HEK293 (cell line): ENCODE results near the gene NUP210.

ENCODE experiments used
- CTCF ChIA-PET: fragments of 350-600 bp; formaldehyde crosslinking; extraction: SDS; loops from one replicate; lab custom pipeline; 2021; ENCODE audit warnings: antibody characterized with exemption; lab: Yijun Ruan, JAX
- POLR2A ChIA-PET: fragments of 300-600 bp; formaldehyde crosslinking; extraction: SDS; loops from one replicate; lab custom pipeline; 2020; ENCODE audit warnings: antibody characterized with exemption, inconsistent platforms; lab: Yijun Ruan, JAX
- H3K27ac ChIP-seq: fragments of 200-500 bp; sonication (Bioruptor generic); 2 replicates; pipeline ENCODE4 v1.5.1; 2014; ENCODE audit warnings: low read depth, low read length, control low read depth, inconsistent platforms; ENCODE audit errors: extremely low read depth
- H3K36me3 ChIP-seq, 2 experiments: fragments of 200-500 bp in 1 of 2; sonication (Bioruptor generic) in 1 of 2; 1 replicate in 1 of 2; 2 replicates in 1 of 2; pipeline ENCODE4 v1.5.1; 2014 to 2017; ENCODE audit warnings: inconsistent platforms in 2 of 2, low read length in 2 of 2; ENCODE audit not compliant: control insufficient read depth in 2 of 2, insufficient read depth in 1 of 2
- H3K4me1 ChIP-seq: fragments of 200-500 bp; sonication (Bioruptor generic); 2 replicates; pipeline ENCODE4 v1.5.1; 2014; ENCODE audit warnings: mild to moderate bottlenecking, low read length, inconsistent platforms; ENCODE audit not compliant: control insufficient read depth, insufficient read depth
- H3K4me3 ChIP-seq: 2 replicates; pipeline ENCODE4 v1.5.1; 2011; ENCODE audit warnings: low read depth, mild to moderate bottlenecking, control low read depth, low read length, moderate library complexity
- H3K9me3 ChIP-seq: fragments of 200-500 bp; sonication (Bioruptor generic); 2 replicates; pipeline ENCODE4 v1.5.1; 2014; ENCODE audit warnings: low read depth, low read length, inconsistent platforms; ENCODE audit not compliant: control insufficient read depth, insufficient read depth
- GLIS1 ChIP-seq: fragments of 450-650 bp; formaldehyde crosslinking; IDR thresholded peaks from 2 replicates; pipeline ENCODE4 v1.5.1; 2016; ENCODE audit warnings: missing biosample characterization, missing genetic modification characterization
- HOXD13 ChIP-seq: sonication (generic); formaldehyde crosslinking; IDR thresholded peaks from 2 replicates; pipeline ENCODE4 v1.8.0; 2022; ENCODE audit warnings: missing genetic modification reagents, borderline replicate concordance
- KLF7 ChIP-seq: fragments of 450-650 bp; formaldehyde crosslinking; IDR thresholded peaks from 2 replicates; pipeline ENCODE4 v1.5.1; 2016; ENCODE audit warnings: missing biosample characterization, missing genetic modification characterization, borderline replicate concordance
- SCRT2 ChIP-seq: fragments of 450-650 bp; formaldehyde crosslinking; IDR thresholded peaks from 2 replicates; pipeline ENCODE4 v1.5.1; 2016; ENCODE audit warnings: missing biosample characterization, missing genetic modification characterization
- SETDB1 ChIP-seq: IDR thresholded peaks from one replicate; pipeline ENCODE4 v1.6.1; 2017; ENCODE audit warnings: mild to moderate bottlenecking, low read length, moderate library complexity, mixed read lengths; ENCODE audit not compliant: insufficient read length
- YY1 ChIP-seq: fragments of 450-650 bp; formaldehyde crosslinking; IDR thresholded peaks from 2 replicates; pipeline ENCODE4 v1.5.1; 2018; ENCODE audit warnings: missing biosample characterization, missing genetic modification characterization
- ZFP41 ChIP-seq: fragments of 450-650 bp; formaldehyde crosslinking; IDR thresholded peaks from 2 replicates; pipeline ENCODE4 v1.5.1; 2016; ENCODE audit warnings: missing biosample characterization, missing genetic modification characterization, borderline replicate concordance
- ZNF23 ChIP-seq: fragments of 450-650 bp; formaldehyde crosslinking; IDR thresholded peaks from 2 replicates; pipeline ENCODE4 v1.5.1; 2016; ENCODE audit warnings: missing biosample characterization, missing genetic modification characterization, borderline replicate concordance
- ZNF37A ChIP-seq: fragments of 450-650 bp; IDR thresholded peaks from 2 replicates; pipeline ENCODE4 v1.5.1; 2018; ENCODE audit warnings: missing biosample characterization, missing genetic modification characterization
- ZNF394 ChIP-seq: fragments of 450-650 bp; formaldehyde crosslinking; IDR thresholded peaks from 2 replicates; pipeline ENCODE4 v1.5.1; 2016; ENCODE audit warnings: missing biosample characterization, missing genetic modification characterization, mild to moderate bottlenecking, moderate library complexity, borderline replicate concordance
- ZNF404 ChIP-seq: fragments of 450-650 bp; formaldehyde crosslinking; IDR thresholded peaks from 2 replicates; pipeline ENCODE4 v1.5.1; 2017; ENCODE audit warnings: missing biosample characterization, missing genetic modification characterization
- ZNF747 ChIP-seq: fragments of 450-650 bp; formaldehyde crosslinking; IDR thresholded peaks from 2 replicates; pipeline ENCODE4 v1.5.1; 2016; ENCODE audit warnings: missing biosample characterization, missing genetic modification characterization
- TF ChIP-seq, protein P1 (sequence below): fragments of 450-650 bp; formaldehyde crosslinking; IDR thresholded peaks from 2 replicates; pipeline ENCODE4 v1.5.1; 2016; ENCODE audit warnings: missing biosample characterization, missing genetic modification characterization
- TF ChIP-seq, protein P2 (sequence below): fragments of 450-650 bp; formaldehyde crosslinking; IDR thresholded peaks from 2 replicates; pipeline ENCODE4 v1.5.1; 2016; ENCODE audit warnings: missing biosample characterization, missing genetic modification characterization
- TF ChIP-seq, protein P3 (sequence below): fragments of 450-650 bp; formaldehyde crosslinking; optimal IDR thresholded peaks from 2 replicates; pipeline ENCODE3; 2016; ENCODE audit warnings: missing biosample characterization, mild to moderate bottlenecking, missing genetic modification characterization

Gene NUP210

DNA sequence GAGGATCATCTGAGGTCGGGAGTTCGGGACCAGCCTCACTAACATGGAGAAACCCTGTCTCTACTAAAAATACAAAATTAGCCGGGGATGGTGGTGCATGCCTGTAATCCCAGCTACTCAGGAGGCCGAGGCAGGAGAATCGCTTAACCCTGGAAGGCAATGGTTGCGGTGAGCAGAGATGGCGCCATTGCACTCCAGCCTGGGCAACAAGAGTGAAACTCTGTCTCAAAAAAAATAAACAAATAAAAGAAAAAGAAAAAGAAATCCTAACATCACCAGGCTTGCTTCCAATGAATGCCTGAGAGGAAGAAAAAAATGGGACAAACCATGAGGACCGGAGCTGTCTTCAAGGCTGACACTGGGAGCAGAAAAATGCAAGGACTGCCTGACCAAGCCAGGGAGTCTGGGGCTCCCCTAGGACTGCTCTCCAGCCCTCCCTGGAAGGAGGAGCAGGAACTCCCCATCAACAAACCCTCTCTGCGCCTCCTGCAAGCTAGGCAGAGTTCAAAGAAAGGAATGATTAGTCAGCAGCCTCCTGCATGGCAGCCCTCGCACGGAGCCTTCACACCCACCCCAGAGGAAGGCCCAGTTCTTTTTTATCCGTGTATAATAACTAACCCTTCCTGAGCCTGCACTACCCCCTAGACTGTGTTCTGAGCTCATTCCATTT, 55.4 kb downstream of the NUP210 start:
- peak; percentile 83 for TF ChIP-seq GLIS1
- TF ChIP-seq ZNF37A, result no peak
- no peak for TF ChIP-seq KLF7 (tag by site-specific recombination)
- TF ChIP-seq, protein P1, sequence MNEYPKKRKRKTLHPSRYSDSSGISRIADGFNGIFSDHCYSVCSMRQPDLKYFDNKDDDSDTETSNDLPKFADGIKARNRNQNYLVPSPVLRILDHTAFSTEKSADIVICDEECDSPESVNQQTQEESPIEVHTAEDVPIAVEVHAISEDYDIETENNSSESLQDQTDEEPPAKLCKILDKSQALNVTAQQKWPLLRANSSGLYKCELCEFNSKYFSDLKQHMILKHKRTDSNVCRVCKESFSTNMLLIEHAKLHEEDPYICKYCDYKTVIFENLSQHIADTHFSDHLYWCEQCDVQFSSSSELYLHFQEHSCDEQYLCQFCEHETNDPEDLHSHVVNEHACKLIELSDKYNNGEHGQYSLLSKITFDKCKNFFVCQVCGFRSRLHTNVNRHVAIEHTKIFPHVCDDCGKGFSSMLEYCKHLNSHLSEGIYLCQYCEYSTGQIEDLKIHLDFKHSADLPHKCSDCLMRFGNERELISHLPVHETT (tag by site-specific recombination), result no peak
- no peak for TF ChIP-seq ZNF394 (tag by site-specific recombination)
- H3K36me3 ChIP-seq, result peaks cover 10 to 81% of the 10 kb centered on the region in 2 experiments; a peak in 2 of 3 replicates
- no peak overlapping the region for H3K4me3 ChIP-seq
- H3K4me1 ChIP-seq, result no peaks in the 10 kb centered on the region
- ChIA-PET POLR2A (no interaction called here), CTCF (interaction anchor here (1.4 kb wide), 1 partner anchor 89 kb away, joined by 4 read pairs; no protein-coding TSS in a partner anchor)
- no peaks in the 10 kb centered on the region for H3K9me3 ChIP-seq
- no peak overlapping the region for H3K27ac ChIP-seq

DNA sequence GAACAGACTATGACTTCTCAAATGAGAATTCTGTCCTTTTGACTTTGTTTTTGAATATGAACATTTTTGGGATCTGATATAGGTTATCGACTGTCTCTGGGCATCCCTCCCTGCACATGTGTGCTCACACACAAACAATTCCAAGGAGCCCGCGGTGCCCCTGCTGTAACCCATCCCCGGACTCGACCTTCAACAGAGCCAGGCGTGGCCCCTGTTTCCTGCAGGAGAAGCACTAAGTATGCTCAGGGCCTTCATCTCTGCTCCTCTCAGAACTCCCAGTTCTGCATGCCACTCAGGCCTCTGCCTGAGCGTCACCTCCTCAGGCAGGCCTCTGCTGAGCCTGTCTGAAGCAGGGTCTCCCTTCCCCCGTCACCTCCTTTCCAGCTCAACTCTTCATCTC, 57.6 kb downstream of the NUP210 start:
- ChIA-PET POLR2A (no interaction called here), CTCF (interaction anchor here (0.6 to 0.8 kb wide), 2 partner anchors 18 to 113 kb away, joined by 3 to 4 read pairs; no protein-coding TSS in a partner anchor)
- Histone ChIP-seq H3K4me1 (no peaks in the 10 kb centered on the region), H3K36me3 (peaks cover 0 to 86% of the 10 kb centered on the region in 2 experiments; a peak in 2 of 3 replicates), H3K9me3 (no peaks in the 10 kb centered on the region), H3K27ac (no peak overlapping the region), H3K4me3 (no peak overlapping the region)
- TF ChIP-seq, protein P2, sequence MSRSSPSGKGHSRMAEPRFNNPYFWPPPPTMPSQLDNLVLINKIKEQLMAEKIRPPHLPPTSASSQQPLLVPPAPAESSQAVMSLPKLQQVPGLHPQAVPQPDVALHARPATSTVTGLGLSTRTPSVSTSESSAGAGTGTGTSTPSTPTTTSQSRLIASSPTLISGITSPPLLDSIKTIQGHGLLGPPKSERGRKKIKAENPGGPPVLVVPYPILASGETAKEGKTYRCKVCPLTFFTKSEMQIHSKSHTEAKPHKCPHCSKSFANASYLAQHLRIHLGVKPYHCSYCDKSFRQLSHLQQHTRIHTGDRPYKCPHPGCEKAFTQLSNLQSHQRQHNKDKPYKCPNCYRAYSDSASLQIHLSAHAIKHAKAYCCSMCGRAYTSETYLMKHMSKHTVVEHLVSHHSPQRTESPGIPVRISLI (tag by site-specific recombination), result no peak
- TF ChIP-seq SETDB1, result no peak
- no peak for TF ChIP-seq ZNF747
- no peak for TF ChIP-seq HOXD13 (CRISPR knock-in tag)
- TF ChIP-seq, protein P3, sequence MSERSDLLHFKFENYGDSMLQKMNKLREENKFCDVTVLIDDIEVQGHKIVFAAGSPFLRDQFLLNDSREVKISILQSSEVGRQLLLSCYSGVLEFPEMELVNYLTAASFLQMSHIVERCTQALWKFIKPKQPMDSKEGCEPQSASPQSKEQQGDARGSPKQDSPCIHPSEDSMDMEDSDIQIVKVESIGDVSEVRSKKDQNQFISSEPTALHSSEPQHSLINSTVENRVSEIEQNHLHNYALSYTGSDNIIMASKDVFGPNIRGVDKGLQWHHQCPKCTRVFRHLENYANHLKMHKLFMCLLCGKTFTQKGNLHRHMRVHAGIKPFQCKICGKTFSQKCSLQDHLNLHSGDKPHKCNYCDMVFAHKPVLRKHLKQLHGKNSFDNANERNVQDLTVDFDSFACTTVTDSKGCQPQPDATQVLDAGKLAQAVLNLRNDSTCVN, result no peak

DNA sequence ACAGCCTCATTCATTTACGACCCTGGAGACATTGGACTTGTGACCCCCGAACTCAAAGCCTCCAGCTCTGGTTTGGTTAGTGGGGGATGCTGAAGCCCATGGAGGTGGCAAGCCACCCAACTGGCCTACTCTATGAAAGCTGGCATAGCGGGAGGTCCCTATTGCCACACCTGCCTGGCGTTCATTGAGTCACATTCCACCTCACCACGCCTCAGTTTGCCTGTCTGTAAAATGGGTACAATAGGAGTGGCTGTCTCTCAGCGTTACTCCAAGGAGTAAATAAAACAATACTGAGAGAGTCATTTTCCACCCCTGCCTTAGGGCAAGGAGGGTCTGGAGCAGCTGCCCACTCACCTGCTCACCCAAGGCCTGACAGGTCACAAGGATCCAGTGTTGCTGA, 60.2 kb downstream of the NUP210 start:
- POLR2A ChIA-PET, result no interaction called here
- H3K9me3 ChIP-seq, result no peaks in the 10 kb centered on the region
- H3K4me1 ChIP-seq, result no peaks in the 10 kb centered on the region
- H3K27ac ChIP-seq, result no peak overlapping the region
- CTCF ChIA-PET, result interaction anchor here (0.9 to 1.2 kb wide), 2 partner anchors 13 to 171 kb away, joined by 3 read pairs; no protein-coding TSS in a partner anchor
- H3K4me3 ChIP-seq, result no peak overlapping the region
- no peak for TF ChIP-seq ZNF404 (tag by site-specific recombination)
- no peak for TF ChIP-seq SCRT2 (tag by site-specific recombination)
- no peak for TF ChIP-seq ZFP41 (tag by site-specific recombination)
- TF ChIP-seq YY1 (tag by site-specific recombination), result no peak
- no peak for TF ChIP-seq ZNF23 (tag by site-specific recombination)
- H3K36me3 ChIP-seq, result peaks cover 3 to 97% of the 10 kb centered on the region in 2 experiments; a peak in 2 of 3 replicates
